Stimulated activated CD4-positive, alpha-beta T cell treated with anti-CD3 and anti-CD28 coated beads, Interleukin-1b, Interleukin-23, amount 100 ng/mL, for 48 hours (primary cell): ENCODE data around the gene AVEN.

Experiments used
- DNase-seq: peaks from one replicate; pipeline ENCODE4 v3.0.0-alpha.2; 2020

Gene AVEN

GRCh38 chr15:33982516-33982915 lies 56.5 kb downstream of the AVEN start:
- no peak for DNase-seq

GRCh38 chr15:33980159-33980558 lies 58.8 kb downstream of the AVEN start:
- no peak for DNase-seq

DNA sequence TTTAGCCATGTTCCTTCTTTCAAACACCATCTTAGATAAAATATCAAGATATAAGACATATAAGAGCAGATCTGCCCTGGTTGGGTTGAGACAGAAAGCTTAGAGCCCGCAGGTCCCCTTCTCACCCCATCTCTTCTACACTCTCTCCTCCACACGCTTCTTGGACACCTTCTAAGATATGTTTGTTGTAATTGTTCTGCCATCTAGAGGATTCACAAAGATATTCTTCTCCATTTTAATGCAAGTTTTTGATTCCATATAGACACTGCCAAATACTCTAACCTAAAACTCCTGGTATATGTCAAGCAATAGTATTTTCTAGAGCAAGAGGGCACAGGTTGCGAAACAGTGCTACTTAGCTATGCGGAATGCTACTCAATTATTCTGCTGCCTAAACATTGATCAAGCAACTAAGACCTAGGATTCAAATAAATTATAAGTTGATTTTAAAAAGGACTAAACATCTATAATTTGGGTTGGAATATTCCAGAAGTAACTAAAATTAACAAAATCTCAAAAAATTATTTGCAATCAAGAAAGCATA lies 63.9 kb downstream of the AVEN start:
- no peak for DNase-seq

DNA sequence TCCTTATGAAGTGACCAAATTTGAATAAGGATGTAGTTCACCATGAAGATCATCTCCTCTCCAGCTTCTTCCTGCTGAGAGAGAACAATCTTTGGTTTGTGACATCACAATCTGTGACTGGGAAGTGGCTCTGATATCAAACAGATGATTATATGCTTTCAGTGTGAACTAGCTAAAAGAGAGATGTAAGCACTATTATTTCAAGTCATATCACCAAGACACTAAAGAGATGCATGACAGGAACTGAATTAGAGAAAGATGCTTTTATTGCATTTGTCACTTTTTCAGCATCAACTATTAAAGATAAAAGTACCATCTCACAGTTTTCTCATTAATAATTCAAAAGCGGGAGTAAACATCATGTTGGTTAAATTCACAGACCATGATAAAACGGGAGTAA lies 67.2 kb downstream of the AVEN start:
- DNase-seq: no peak

DNA sequence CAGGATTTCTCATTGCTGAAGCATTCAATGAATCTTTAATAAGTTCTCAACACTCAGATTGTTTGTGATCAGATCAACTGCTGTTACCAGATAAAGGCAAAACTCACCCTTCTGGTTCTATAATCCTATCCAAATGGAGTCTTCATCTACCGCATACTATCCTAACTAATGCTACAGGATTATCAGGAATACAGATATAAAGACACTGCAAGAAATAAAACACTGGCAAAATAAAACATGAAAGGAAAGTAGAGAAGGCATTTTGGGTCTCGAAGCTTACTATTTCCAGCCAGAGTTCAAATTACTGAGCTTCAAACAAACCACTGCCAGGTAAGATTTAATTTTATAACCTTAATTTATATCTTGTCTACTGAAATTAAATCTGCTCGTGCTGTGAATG lies 70.2 kb downstream of the AVEN start:
- no peak for DNase-seq

GRCh38 chr15:33968224-33968623 lies 70.8 kb downstream of the AVEN start, which contains the start of gene CHRM5:
CHRM5 (plus strand) TSS chr15:33968497; CDS start chr15:34062718, 94,221 bp downstream.
- no peak for DNase-seq

GRCh38 chr15:33964665-33965040 lies 74.4 kb downstream of the AVEN start:
- DNase-seq: no peak

DNA sequence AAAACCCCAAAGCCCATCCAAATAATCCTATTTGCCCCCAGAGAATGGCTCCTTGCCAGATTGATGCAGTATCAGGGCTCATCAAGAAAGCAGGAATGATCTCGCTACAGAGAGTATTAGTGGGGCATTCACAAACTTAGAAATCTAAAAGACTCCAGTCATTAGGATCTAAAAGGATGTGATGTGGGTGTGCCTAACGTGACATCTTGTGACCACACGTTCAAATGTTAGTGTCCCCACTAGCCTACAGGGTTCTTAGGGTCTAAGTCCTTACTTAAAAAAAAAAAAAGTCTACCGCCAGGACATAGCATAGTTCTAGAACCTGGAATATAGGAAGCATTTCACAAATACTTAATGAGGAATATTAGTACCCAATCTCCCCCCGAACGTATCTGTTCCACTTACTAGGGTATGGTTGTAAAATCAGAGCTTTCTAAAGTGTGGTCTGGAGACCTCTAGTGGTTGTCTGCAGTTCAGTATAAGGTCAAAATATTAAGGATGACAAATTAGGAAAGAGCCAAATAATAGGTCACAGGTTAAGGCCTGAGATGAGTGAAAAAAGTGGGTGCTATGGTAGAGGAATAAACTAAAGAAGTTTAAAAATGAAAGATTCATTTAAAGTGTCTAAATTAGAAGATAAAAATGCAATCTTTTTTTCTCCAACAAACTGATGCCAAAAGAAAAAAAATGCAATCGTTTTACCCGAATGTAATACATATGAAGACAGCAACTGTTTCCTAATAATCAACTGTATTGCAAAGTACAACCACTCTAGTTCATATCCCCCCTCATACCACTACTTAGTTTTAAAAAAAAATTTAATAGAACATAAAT lies 75.0 kb downstream of the AVEN start:
- DNase-seq: no peak

DNA sequence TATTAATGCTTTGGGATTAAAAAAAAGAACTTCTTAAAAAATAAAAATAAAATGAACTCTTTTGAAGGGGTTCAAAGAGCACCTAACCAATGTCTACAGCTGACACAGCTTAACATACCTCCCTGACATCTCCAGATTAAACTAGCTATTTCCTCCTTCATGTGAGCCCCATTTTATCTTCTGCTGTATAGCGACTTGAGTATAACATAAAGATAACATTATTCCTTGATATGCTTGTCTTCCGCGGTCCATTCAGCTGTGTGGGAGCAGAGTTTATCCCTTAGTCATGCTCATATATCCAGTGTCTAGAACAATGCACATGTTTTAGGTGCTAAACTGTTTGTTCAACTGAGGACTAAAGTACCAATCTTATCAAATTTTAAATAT lies 78.5 kb downstream of the AVEN start:
- no peak for DNase-seq

- DNase-seq: no peak
Observed at GRCh38 chr15:33959844-33960548, 79.0 kb downstream of the AVEN start.

- no peak for DNase-seq
Observed at GRCh38 chr15:33956397-33956796, 82.6 kb downstream of the AVEN start.

- no peak for DNase-seq
Observed at GRCh38 chr15:33955945-33956344, 83.1 kb downstream of the AVEN start.

DNA sequence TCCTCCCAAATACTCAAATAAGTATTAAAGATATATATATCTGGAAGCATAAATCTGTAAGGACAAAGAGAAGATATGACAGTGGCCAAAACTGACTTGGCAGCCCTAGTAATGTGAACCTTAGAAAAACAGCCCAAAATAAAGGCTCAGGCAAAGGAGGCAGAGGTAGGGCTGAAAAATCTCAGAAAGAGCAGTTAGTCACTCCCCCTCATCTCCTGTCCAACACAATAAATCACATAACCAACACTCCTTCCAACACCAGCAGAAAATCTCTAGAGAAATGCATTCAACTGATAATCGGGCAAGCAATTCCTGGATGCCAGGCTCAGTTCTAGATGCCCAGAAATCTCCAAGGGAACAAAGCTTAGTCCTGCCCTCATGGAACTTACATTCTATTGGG lies 92.9 kb downstream of the AVEN start:
- DNase-seq: no peak

- no peak for DNase-seq
Observed at GRCh38 chr15:33941279-33942063, 97.5 kb downstream of the AVEN start.

DNA sequence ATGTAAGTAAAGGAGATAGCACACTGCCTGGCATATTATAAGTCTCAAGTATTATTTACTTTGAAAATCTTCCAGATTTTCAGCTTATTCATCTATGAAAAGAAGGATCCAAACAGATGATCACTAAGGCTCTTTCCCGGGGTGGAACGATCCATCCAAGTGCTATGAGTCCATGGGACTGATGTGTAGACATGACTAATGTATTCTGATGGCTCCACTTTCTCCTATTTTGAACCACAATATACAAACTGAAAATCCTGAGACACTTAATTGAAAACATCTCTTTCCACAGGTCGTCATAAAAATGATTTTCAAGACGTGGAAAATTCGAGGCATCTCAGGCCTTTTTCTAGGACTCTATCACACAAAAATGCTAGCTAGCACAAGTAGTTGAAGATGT lies 104.1 kb downstream of the AVEN start:
- no peak for DNase-seq

GRCh38 chr15:33934396-33934795 lies 104.6 kb downstream of the AVEN start:
- no peak for DNase-seq

GRCh38 chr15:33932734-33933133 lies 106.3 kb downstream of the AVEN start:
- no peak for DNase-seq

GRCh38 chr15:33926260-33926659 lies 112.7 kb downstream of the AVEN start:
- DNase-seq: no peak

GRCh38 chr15:33923446-33923845 lies 115.6 kb downstream of the AVEN start:
- DNase-seq: no peak

GRCh38 chr15:33915571-33916407 lies 123.2 kb downstream of the AVEN start:
- DNase-seq: no peak

DNA sequence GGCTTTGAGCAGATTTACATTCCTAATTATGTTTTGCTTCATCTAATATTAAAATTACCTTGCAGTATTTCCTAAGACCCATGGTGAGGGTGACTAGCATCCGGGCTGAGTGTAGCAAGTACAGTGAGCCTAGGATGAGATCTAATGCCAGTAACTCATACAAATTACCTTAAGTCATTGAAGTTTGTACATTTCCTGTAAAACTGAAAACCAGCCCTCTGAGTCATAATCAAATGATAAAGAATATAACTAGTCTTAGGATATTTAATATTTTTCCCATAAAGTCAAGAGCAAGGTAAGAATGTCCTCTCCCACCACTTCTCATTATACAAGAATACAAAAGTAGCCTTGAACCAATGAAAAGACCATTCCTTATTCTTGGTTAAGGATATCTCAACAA lies 125.5 kb downstream of the AVEN start:
- no peak for DNase-seq

DNA sequence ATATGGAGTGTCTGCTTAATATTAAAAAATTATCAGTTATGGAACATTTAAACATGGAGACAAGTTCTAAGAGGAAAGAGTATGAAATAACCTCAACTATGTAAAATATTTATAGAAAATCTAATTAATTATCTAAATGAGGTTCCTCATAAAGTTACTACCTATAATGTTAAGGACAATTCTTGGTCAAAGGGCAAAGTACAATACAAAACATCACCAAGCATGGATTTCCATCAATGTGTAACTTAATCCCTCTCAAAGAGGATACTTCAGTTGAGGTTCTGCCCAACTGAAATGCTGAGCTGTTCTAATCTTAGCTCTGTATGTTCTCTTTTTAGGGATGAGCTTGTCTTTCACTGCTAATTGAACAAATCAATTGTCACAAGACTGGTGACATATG lies 126.7 kb downstream of the AVEN start:
- no peak for DNase-seq
